Skeletal muscle cell (primary cell): ENCODE results near the gene MBNL2.
A peak's percentile ranks its signal among the peaks of the same experiment; 100 is the strongest.

ENCODE experiments used
- DNase-seq: peaks from one replicate; pipeline ENCODE4 v3.0.0-alpha.2; 2010; ENCODE audit warnings: low read depth
- H3K4me3 ChIP-seq: 2 replicates; pipeline ENCODE4 v1.5.1; 2011; ENCODE audit warnings: low read depth, mild to moderate bottlenecking, control low read depth, low read length, moderate library complexity

Gene MBNL2

DNA sequence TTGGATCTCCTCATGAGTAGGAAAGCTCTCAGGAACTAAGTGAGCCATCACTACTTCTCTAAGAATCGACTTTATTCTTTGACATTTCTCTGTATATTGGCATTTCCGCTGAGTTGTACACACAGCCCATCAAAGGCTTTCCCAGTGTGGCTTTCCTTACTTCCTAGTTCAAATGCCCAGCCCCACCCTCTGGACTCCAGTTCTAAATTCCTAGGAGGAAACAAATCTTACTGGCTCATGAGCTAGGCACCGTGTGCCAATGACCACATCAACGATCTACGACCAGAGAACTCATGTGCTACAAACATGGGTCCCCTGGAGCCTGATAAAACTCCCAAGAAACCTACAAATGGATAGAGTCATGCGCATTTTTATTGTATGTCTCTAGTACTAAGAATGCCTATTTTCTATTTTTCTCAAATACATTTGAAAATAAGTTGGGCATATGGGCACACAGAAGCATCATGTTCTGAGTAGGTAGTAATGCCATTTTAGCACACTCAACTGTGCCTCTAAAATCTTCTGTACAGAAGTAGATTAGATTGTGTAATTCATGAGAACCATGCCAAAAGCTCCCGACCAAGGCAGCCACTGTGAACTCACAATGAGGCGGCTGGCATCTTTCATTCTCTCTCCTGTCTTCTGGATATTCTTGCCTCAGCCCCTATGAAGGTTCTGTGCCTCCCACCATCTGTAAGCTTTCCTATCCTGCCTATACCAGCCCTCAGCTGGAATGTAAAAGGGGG is 201.3 kb downstream of the MBNL2 start:
- no peak overlapping the region for H3K4me3 ChIP-seq
- no peak for DNase-seq

DNA sequence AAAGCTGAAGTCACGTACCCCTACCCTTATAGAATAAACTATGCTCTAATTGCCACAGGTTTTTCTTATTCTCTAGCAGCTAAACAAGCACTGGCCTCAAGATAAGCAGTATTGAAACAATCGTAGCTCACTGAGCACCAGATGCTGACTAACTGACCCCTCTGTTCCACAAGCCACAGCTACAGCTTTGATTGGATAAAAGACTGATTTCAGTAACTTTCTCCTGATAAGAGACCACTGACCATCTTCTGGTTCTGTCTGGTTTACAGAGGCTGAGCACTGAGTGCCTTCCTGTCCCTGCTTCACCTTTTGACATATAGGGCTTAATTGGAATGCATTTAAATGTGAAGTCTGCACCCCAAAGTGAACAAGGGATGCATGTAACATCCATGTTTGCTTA is 203.5 kb downstream of the MBNL2 start:
- DNase-seq, result no peak
- no peak overlapping the region for H3K4me3 ChIP-seq

- DNase-seq, result no peak
- H3K4me3 ChIP-seq, result no peak overlapping the region
Observed at GRCh38 chr13:97426695-97427094, 204.6 kb downstream of the MBNL2 start.

DNA sequence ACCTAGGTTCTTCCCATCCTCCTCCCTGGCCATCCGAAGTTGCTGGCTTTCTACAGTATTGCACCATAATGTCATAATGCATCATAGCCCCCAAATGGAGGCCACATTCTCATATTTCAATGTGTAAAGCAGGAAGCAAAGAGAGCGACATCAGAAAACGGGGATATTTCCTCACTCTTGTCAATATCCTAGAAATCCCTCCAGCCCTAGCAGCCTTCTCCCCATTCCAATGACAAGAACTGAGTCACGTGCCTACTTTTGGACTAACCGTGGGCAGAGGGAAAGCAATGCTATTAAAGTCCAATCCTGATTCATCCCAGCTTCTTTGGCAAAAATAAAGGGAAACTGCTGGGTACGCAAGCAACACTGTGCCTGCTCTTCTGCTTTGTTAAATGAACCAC is 207.5 kb downstream of the MBNL2 start:
- peak; percentile 59 for DNase-seq

GRCh38 chr13:97430296-97430695 is 208.2 kb downstream of the MBNL2 start:
- H3K4me3 ChIP-seq, result no peak overlapping the region
- no peak for DNase-seq

More for the DNA sequence above, 207.5 kb downstream of the MBNL2 start:
- H3K4me3 ChIP-seq, result peak overlapping the region; percentile 29

- DNase-seq, result no peak
- H3K4me3 ChIP-seq, result no peak overlapping the region
Observed at GRCh38 chr13:97431171-97431764, 209.1 kb downstream of the MBNL2 start.

DNA sequence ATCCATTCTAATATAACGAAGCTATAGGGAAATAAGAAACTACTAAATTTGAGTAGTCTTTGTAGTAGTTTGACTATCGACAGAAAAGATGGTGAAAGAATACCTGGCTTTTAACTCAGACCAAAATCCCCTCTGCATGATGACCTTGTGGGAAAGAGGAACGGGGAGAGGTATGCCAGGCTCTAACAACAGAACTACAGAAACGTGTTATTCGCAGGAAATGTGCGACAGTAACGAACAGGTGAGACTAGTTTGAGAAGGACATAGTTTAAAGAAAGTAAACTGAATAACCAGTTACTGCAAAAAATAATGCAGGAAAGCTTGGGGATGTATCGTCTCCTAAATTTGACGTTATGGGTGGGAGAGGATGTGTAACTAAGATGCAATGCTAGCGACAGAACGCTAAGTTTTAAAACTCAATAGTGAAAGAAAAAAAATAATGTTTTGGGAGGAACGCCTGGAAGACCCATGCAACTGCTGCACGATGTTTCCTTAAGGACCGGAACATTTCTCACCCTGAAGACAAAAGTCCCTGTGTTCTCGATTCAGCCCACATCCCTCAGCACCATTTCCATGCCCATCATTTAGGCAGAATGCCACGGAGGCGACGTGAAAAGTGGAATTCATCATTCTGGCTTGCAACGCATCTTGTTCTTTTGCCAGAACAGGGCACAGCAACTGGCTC is 210.2 kb downstream of the MBNL2 start:
- DNase-seq, result no peak
- H3K4me3 ChIP-seq, result peak overlapping the region; percentile 57

GRCh38 chr13:97432917-97433726 is 211.0 kb downstream of the MBNL2 start:
- DNase-seq, result peak; percentile 100
- peak overlapping the region; percentile 87 for H3K4me3 ChIP-seq

DNA sequence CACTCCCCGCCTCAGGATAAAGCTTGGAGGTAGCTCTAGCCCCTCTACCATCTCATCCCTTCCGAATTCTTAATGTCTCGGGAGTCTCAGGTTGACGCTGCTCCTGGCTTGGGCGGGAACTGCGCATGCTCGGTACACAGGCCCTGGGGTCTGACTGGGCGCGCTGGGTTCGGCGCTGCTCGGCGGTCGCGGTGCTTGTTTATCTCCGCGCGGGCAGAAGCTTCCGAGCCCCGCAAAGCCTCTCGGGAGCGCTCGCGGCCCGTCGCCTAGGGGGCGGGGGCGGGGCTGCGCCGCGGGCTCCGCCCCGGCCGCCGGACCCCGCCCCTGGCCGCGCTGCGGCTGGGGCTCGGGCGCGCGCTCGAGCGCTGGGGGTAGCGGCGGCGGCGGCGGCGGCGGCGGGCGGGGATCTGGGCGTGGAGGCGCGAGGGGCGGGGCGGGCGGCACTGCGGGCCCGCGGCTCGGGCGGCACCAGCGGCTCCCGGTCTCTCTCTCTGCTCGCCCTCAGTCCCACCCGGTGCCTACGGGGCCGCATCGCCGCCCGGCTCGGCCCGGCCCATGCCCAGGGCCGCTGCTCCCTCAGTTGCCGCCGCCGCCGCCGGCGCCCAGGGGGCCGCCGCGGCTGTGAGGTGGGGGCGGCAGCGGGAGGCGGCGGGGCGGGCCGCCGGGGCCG is 211.7 kb downstream of the MBNL2 start, which contains the start of gene RAP2A:
TSS of gene RAP2A (plus strand) at position 443 of the 670 bp plus-strand sequence. CDS start 302 bp downstream, outside the sequence.
- peak within 1 kb of the TSS; percentile 87 for H3K4me3 ChIP-seq
- DNase-seq, result peak; percentile 75

GRCh38 chr13:97434397-97435201 is 212.5 kb downstream of the MBNL2 start:
- DNase-seq, result no peak
- peak overlapping the region; percentile 57 for H3K4me3 ChIP-seq

GRCh38 chr13:97435323-97435722 is 213.2 kb downstream of the MBNL2 start:
- peak overlapping the region; percentile 57 for H3K4me3 ChIP-seq
- DNase-seq, result no peak

DNA sequence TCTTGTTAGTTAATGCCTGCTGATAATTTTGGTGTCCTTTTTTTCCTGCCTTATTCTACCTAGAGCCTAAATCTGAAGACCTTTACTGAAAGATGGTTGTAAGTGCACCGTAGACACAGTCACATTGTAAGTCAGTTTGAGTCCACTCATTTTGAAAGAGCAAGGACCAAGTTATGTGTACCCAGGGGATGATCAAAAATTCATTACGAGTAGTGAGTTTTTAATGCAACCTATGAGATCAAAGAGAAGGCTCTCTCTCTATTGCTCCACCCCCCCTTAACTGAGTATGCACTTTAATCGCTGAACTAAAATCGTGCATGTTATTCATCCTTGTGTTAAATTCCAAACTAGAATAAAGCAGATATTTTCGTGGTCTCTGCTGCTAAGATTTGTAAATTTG is 213.7 kb downstream of the MBNL2 start:
- H3K4me3 ChIP-seq, result peak overlapping the region; percentile 57
- DNase-seq, result no peak

GRCh38 chr13:97436845-97437244 is 214.7 kb downstream of the MBNL2 start:
- H3K4me3 ChIP-seq, result no peak overlapping the region
- no peak for DNase-seq

DNA sequence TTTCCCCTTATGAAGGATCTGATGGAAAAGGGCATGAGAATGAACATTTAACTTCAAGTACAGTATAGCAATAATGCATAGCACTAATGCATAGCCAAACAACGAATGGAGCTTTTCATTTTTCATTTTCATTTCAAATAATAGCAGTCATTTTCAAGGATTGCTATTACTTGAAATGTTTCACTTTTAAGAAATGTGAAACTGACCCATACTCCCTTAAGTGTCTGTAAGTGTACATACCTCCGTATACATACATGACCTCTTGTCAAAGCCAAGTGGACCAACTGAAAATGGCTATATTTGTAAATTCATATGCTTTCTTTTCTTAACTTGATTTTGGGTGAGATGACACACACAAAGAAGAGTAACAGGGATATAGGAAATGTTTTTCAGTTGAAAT is 215.6 kb downstream of the MBNL2 start:
- H3K4me3 ChIP-seq, result no peak overlapping the region
- no peak for DNase-seq

- no peak overlapping the region for H3K4me3 ChIP-seq
- no peak for DNase-seq
Observed at GRCh38 chr13:97438856-97439595, 216.9 kb downstream of the MBNL2 start.

DNA sequence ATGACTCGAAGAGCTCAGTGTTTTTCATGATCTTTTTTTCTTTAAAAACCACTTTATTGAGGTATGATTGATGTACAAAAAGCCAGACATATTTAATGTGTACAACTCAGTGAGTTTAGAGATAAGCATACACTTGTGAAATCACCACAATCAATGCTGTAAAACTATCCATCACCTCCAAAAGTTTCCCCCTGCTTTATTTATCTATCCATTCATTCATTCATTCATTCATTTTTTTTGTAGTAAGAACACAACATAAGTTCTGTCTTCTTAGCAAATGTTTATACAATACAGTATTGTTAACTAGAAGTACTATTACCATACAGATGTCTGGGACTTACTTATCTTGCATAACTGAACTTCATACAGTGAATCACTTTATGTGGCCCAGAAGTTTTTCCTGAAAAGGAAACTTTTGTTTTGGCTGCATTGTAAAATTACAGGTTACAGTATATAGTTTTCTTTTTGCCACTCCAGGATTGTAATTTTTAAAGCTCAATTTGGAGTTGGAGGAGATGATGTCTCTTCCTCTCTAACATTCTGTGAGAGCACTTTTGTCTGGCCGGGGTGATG is 218.6 kb downstream of the MBNL2 start:
- DNase-seq, result no peak

GRCh38 chr13:97441368-97441767 is 219.2 kb downstream of the MBNL2 start:
- no peak for DNase-seq
- no peak overlapping the region for H3K4me3 ChIP-seq

More for the DNA sequence above, 218.6 kb downstream of the MBNL2 start:
- no peak overlapping the region for H3K4me3 ChIP-seq
